ENCODE data around the gene COL6A1.

DNA sequence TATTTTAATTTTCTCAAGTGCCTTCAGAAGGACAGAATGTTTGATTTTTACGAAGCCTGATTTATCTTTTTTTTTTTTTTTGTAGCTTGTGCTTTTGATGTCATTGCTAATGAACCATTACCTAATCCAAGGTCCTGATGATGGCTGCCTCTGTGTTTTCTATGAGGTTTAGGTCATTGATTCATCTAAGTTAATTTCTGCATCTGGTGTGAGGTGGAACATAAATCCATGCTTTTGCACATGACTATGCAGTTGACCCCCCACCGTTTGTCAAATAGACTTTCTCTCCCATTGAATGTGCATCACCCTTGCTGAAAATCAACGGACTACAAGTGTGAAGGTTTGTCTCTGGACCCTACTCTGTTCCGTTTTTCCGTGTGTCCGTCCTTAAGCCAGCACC, 50.5 kb downstream of the COL6A1 start:
- TF ChIP-seq SIN3A (IDR thresholded peaks at IDR 0.05; ENCODE audit: borderline replicate concordance, insufficient read depth, low read length), result no peak
- TF ChIP-seq TAF1 (IDR thresholded peaks at IDR 0.05; ENCODE audit: borderline replicate concordance, insufficient read depth, low read length), result no peak
- no peak for TF ChIP-seq POLR2AphosphoS5 (IDR thresholded peaks at IDR 0.05; ENCODE audit: low read depth, low read length)
- TF ChIP-seq, protein P1, sequence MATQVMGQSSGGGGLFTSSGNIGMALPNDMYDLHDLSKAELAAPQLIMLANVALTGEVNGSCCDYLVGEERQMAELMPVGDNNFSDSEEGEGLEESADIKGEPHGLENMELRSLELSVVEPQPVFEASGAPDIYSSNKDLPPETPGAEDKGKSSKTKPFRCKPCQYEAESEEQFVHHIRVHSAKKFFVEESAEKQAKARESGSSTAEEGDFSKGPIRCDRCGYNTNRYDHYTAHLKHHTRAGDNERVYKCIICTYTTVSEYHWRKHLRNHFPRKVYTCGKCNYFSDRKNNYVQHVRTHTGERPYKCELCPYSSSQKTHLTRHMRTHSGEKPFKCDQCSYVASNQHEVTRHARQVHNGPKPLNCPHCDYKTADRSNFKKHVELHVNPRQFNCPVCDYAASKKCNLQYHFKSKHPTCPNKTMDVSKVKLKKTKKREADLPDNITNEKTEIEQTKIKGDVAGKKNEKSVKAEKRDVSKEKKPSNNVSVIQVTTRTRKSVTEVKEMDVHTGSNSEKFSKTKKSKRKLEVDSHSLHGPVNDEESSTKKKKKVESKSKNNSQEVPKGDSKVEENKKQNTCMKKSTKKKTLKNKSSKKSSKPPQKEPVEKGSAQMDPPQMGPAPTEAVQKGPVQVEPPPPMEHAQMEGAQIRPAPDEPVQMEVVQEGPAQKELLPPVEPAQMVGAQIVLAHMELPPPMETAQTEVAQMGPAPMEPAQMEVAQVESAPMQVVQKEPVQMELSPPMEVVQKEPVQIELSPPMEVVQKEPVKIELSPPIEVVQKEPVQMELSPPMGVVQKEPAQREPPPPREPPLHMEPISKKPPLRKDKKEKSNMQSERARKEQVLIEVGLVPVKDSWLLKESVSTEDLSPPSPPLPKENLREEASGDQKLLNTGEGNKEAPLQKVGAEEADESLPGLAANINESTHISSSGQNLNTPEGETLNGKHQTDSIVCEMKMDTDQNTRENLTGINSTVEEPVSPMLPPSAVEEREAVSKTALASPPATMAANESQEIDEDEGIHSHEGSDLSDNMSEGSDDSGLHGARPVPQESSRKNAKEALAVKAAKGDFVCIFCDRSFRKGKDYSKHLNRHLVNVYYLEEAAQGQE (IDR thresholded peaks at IDR 0.05; ENCODE audit: insufficient read depth in 1 of 2, low read depth in 2 of 2, low read length in 2 of 2), result no peak
- no peak for TF ChIP-seq FOXP2 (optimal IDR thresholded peaks at IDR 0.05; ENCODE audit: borderline replicate concordance, extremely low read depth, extremely low read length, insufficient read depth)

All from PFSK-1 (cell line).